Spinal cord (tissue), 10 donors: ENCODE measurements around the gene PAGE2B. TPM values are rescaled to one million over a fixed set of nuclear protein-coding genes. Genes with fewer than 3 reads are reported as not detected.

Source experiments
- DNase-seq, 6 donors: peaks; one replicate each; pipeline versions ENCODE4 v3.0.0 to v3.0.0-alpha.2; 2013 to 2015; ENCODE audit warnings: low spot score in 6 of 6, low read depth in 4 of 6
- H3K27ac ChIP-seq: one replicate; pipeline ENCODE4 v1.5.1; 2013; ENCODE audit warnings: low read depth, low read length, control low read depth
- H3K27me3 ChIP-seq: one replicate; pipeline ENCODE4 v1.6.1; 2013; ENCODE audit warnings: low read length; ENCODE audit not compliant: control insufficient read depth, insufficient read depth
- H3K36me3 ChIP-seq: one replicate; pipeline ENCODE4 v1.6.1; 2013; ENCODE audit warnings: low read length; ENCODE audit not compliant: control insufficient read depth, insufficient read depth
- H3K4me1 ChIP-seq: one replicate; pipeline ENCODE4 v1.6.1; 2013; ENCODE audit warnings: low read length; ENCODE audit not compliant: control insufficient read depth, insufficient read depth
- H3K4me3 ChIP-seq: one replicate; pipeline ENCODE4 v1.5.1; 2013; ENCODE audit warnings: low read depth, low read length, control low read depth
- H3K9me3 ChIP-seq: one replicate; pipeline ENCODE4 v1.6.1; 2013; ENCODE audit warnings: low read length; ENCODE audit not compliant: control insufficient read depth, insufficient read depth
- WGBS: methylation state at CpG from one replicate; pipeline ENCODE4 v1.1.5; 2013; ENCODE audit warnings: missing lambda C conversion rate; ENCODE audit not compliant: insufficient coverage; 5-methylcytosine and 5-hydroxymethylcytosine counted together
- long read RNA-seq, 4 donors: transcript quantifications; one replicate each; lab custom pipeline, GENCODE V29; 2026
- polyA plus RNA-seq, 2 donors: library from polyadenylated mRNA; unstranded; fragments of 120-200 nt; gene quantifications; one replicate each; pipeline ENCODE4 v1.2.1, GENCODE V29; 2013; ENCODE audit not compliant: insufficient read length in 2 of 2
- total RNA-seq, 2 donors: library from RNA; depleted of rRNA in 1 of 2; stranded (reverse); fragments of 120-200 nt in 1 of 2; fragments of >200 nt in 1 of 2; gene quantifications; one replicate each; pipeline versions ENCODE4 v1.2.3 to v1.2.4, GENCODE V29; 2013 to 2014
- donor health status: healthy.

PAGE2B gene, protein sequence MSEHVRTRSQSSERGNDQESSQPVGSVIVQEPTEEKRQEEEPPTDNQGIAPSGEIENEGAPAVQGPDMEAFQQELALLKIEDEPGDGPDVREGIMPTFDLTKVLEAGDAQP
- total RNA-seq (under 1 TPM; 0.33 to 0.99 TPM), polyA plus RNA-seq (not detected)
- long read RNA-seq, donor 1 = 0 reads
- long read RNA-seq, donor 2 = 0 reads
- long read RNA-seq, donor 3 = 0 reads
- long read RNA-seq, donor 4 = 0 reads

DNA sequence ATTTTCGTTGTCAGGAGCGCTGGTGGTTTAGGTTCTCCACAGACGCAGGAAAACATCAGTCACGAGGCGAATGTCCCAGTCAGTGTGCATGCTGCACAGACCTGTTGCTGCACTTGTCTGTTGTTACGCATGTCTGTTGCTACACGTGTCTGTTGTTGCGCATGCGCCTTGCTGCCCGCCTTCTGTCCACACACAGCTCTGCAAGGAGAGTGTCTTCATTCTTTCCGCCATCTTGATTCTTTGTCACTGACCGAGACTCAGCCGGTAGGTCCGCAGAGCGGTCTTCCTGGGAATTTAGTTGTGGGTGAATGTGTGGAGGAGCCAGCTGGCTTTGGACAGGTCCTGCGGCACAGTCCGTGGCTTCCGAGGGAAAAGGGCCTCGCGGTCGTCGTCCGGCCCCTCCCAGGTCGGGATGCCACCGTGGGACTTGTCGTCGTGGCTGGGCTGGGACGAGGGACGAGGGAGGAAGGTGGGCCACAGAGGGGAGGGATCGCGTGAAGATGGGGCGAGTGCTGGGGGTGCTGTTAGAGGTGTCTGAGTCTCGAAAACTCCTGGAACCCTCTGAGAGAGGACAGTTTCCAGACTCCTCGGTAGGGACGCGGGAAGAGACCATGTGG, at the start of gene PAGE2B:
PAGE2B (plus strand) TSS at position 180 of the 617 bp plus-strand sequence. CDS start 1,012 bp downstream, outside the sequence.
- H3K27ac ChIP-seq = no peak within 1 kb of the TSS
- H3K4me1 ChIP-seq = no peaks in the 10 kb centered on the region
- H3K9me3 ChIP-seq = no peaks in the 10 kb centered on the region
- no peak within 1 kb of the TSS for H3K4me3 ChIP-seq
- H3K27me3 ChIP-seq = peaks cover 2% of the 10 kb centered on the region
- H3K36me3 ChIP-seq = no peaks in the 10 kb centered on the region
- 79% methylated on average over 34 of the region's 36 CpGs for WGBS
- no peak for DNase-seq

DNA sequence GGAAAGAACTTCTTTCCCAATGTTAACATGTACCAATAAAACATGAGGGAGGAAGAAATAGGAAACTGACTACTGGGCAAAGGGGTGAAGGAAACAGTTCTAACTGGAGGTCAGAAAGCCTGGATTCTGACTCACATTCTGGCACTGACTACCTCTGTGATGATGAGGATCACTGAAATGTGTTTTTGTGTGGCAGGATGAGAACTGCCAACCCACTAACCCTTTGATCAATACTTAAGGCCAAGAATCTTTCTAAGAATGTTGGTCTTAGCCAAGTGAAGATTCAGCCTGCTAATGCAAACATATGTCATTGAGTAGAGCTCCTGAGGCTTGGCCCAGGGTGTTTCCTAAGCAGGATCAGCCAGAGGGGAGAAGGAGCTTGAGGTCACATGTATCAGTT, 48.7 kb upstream of the PAGE2B start:
- Histone ChIP-seq H3K4me3 (no peak overlapping the region), H3K9me3 (no peaks in the 10 kb centered on the region), H3K36me3 (no peaks in the 10 kb centered on the region), H3K27ac (no peak overlapping the region), H3K27me3 (no peaks in the 10 kb centered on the region), H3K4me1 (no peaks in the 10 kb centered on the region)
- DNase-seq = no peak

DNA sequence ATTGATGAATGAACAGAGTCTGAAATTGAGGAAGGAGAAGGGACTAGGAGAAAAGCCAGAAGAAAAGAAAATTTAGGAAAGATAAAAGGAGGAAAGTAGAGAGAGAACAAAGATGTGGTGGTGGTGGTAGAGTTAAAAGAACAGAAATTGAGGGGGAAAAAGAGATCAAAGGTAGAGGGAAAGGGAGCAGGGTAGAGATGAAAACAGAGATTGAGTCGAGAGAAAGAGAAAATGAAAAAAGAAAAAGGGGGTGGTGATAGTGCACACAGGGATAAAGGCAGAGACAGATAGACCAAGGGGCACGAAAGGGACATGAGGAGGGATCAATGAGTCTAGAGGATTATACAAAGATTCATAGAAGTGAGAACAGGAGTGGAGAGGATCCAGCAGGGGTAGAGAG, 48.0 kb upstream of the PAGE2B start:
- no peak for DNase-seq
- 52% methylated on average over 2 of the region's 2 CpGs for WGBS
- no peak overlapping the region for H3K4me3 ChIP-seq
- no peaks in the 10 kb centered on the region for H3K9me3 ChIP-seq
- no peaks in the 10 kb centered on the region for H3K36me3 ChIP-seq
- no peaks in the 10 kb centered on the region for H3K4me1 ChIP-seq
- no peak overlapping the region for H3K27ac ChIP-seq
- no peaks in the 10 kb centered on the region for H3K27me3 ChIP-seq

DNA sequence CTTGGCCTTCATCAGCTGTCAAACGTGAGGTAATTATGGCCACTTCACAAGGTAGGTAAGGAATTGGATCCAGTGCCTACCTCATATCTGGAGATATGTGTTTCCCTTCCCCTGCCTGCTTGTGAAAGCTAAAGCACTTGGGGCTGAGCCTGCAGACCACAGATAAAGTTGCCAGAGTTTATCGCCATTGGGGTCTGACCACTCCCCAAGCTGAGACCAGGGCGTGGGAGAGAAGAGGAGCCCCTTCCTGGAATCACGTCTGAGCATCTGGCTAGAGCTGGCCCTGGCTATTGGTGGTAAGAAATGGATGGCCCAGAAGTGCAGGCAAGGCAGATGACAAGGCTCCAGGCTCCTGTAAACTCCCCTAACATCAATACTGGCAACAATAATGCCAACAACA, 46.8 kb upstream of the PAGE2B start:
- H3K36me3 ChIP-seq = no peaks in the 10 kb centered on the region
- no peak overlapping the region for H3K27ac ChIP-seq
- H3K4me1 ChIP-seq = no peaks in the 10 kb centered on the region
- no peak overlapping the region for H3K4me3 ChIP-seq
- 58% methylated on average over 3 of the region's 4 CpGs for WGBS
- DNase-seq = no peak
- H3K27me3 ChIP-seq = no peaks in the 10 kb centered on the region
- H3K9me3 ChIP-seq = no peaks in the 10 kb centered on the region

DNA sequence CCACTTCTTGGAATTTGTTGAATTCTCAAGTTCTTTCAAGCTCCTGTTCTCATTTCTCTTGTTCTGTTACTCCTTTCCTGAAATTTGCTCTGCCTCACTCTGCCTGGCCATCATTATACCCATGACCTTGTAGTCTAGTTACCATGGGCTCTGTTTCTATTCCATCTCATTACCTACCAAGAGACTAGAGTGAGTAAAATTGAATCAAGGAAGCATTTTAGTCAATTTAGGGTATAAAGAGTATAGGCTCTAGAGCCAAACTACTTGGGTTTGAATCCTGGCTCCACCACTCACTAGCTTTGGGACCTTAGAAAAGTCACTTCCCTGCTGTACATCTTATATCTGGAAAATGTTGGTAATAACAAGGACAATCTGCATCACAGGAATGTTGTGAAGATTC, 46.2 kb upstream of the PAGE2B start:
- no peaks in the 10 kb centered on the region for H3K36me3 ChIP-seq
- no peaks in the 10 kb centered on the region for H3K4me1 ChIP-seq
- H3K27ac ChIP-seq = no peak overlapping the region
- DNase-seq = no peak
- no peaks in the 10 kb centered on the region for H3K27me3 ChIP-seq
- H3K4me3 ChIP-seq = no peak overlapping the region
- no peaks in the 10 kb centered on the region for H3K9me3 ChIP-seq

DNA sequence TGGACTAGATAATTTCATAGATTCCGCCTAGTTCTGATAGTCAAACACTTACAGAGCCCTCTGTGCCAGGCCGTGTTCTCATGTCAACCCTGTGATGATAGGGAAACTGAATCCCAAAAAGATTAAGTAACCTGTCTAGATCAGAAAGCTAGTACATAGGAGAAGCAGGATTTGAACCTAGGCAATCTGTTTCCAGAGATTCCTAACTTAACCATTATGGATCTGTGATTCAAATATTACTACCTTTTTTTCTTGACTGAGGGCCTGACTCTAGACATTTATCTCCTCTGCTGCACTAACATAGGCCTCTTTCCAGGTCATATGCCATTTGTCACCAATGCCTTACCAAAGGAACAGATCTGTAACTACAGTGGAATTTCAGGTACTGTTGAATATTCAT, 45.5 kb upstream of the PAGE2B start:
- no peaks in the 10 kb centered on the region for H3K36me3 ChIP-seq
- no peak for DNase-seq
- no peaks in the 10 kb centered on the region for H3K4me1 ChIP-seq
- no peaks in the 10 kb centered on the region for H3K27me3 ChIP-seq
- H3K4me3 ChIP-seq = no peak overlapping the region
- WGBS = no CpG with 5 or more reads among the region's 2 CpGs
- no peaks in the 10 kb centered on the region for H3K9me3 ChIP-seq
- no peak overlapping the region for H3K27ac ChIP-seq

DNA sequence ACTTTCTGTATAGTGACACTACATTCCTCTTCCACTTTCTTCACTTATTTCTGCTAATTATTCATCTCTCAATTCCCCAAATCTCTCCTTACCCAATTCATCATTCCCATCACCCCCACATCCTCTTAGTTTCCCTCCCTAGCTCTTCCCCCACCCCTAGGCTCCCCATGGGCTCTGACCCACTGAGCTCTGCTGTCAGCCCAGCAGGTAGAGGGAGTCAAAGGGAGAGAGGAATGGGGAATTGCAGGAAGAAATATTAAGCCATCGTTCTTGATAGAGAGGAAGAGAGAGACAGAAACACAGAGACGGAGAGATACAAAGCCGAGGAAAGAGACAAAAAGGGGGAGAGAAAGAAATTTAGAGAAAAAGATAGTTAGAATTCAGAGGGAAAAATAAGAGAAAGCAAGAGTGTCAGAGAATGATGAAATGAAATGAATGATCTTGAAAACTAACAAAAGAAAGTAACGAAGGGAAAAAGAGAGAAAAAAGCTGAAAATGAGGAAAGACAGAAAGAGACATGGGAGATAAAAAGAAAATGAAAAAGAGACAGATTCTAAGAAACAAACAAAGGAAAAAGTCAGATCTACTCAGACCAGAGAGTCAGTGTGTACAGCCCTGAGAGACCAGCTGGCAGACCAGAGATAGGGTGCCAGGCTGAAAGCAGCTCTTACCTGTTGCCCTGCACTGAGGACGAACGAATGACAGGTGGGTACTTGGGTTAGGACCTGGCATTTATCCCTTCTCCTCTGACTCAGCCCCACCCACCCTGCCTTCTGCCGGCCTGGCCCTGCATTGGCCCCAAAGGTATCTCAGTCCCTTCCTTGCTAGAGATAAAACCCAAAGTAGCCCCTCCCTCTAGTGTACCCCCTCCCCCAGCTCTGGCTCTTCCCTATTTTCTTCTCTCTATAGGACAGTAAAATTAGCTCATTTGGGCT, 44.3 kb upstream of the PAGE2B start, which contains the start of gene ALAS2:
ALAS2 (minus strand) TSS at position 707 of the 935 bp plus-strand sequence. CDS start 4,977 bp downstream, outside the sequence.
- H3K9me3 ChIP-seq = no peaks in the 10 kb centered on the region
- no peaks in the 10 kb centered on the region for H3K4me1 ChIP-seq
- H3K36me3 ChIP-seq = no peaks in the 10 kb centered on the region
- no peaks in the 10 kb centered on the region for H3K27me3 ChIP-seq
- no peak for DNase-seq
- no peak within 1 kb of the TSS for H3K27ac ChIP-seq
- WGBS = 56% methylated on average over 5 of the region's 7 CpGs
- H3K4me3 ChIP-seq = no peak within 1 kb of the TSS

DNA sequence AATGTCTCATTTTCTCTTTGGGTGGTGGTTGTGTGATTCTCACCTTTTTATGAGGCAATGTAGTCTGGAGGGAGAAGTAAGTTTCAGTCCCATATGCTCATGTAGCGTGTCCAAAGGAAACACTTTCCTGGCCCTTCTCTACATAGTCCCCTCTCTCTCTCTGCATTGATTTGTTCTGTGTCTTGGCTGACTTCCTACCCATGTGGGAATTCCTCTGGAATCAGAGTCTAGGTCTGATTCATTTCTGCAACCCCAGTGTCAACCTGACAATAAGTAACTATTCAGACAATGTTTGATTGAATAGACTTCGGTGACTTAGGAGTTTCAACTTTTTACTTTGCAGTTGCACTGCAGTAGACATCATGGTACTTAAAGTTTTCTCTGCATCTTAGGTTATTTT, 41.4 kb upstream of the PAGE2B start:
- no peak for DNase-seq
- Histone ChIP-seq H3K27me3 (no peaks in the 10 kb centered on the region), H3K4me3 (no peak overlapping the region), H3K27ac (no peak overlapping the region), H3K9me3 (no peaks in the 10 kb centered on the region), H3K4me1 (no peaks in the 10 kb centered on the region), H3K36me3 (no peaks in the 10 kb centered on the region)
- no CpG with 5 or more reads among the region's 2 CpGs for WGBS

DNA sequence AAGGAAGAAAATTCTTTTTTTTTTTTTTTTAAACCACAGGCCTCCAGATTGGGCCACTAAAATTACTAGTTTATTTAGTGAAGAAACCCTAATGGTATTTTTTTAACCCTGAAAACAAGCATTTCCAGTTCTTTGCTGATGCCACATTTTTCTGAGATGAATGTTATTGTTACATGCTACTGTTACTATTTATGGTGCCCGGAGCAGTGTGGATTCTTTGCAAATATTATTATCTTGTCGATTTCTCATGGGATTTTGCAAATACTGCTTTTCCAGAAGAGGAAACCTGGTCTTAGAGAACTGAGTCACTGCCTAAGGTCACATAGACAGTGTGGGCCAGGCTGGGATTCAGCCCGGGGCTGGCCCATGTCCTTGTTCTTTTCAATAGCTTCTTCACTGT, 35.4 kb upstream of the PAGE2B start:
- no peaks in the 10 kb centered on the region for H3K36me3 ChIP-seq
- H3K27me3 ChIP-seq = no peaks in the 10 kb centered on the region
- no peak overlapping the region for H3K4me3 ChIP-seq
- H3K27ac ChIP-seq = no peak overlapping the region
- H3K4me1 ChIP-seq = no peaks in the 10 kb centered on the region
- no peak for DNase-seq
- WGBS = 50% methylated on average over 2 of the region's 3 CpGs
- no peaks in the 10 kb centered on the region for H3K9me3 ChIP-seq
